Lung (tissue), 12 donors: ENCODE data around the gene ABHD17B. TPM values are rescaled to one million over a fixed set of nuclear protein-coding genes. Genes with fewer than 3 reads are reported as not detected.

Source experiments
- ATAC-seq: fragments of 200-7000 bp; cut with Tn5 transposase; one replicate; pipeline ENCODE4 v1.9.1; 2020; ENCODE audit warnings: moderate number of reproducible peaks; ENCODE audit not compliant: insufficient read depth, low FRiP score
- DNase-seq, 3 donors: peaks; one replicate each; pipeline ENCODE4 v3.0.0-alpha.2; 2013 to 2017
- H3K27ac ChIP-seq, 2 donors: one replicate each; pipeline ENCODE4 v1.5.1; 2013; ENCODE audit warnings: mild to moderate bottlenecking in 2 of 2, moderate library complexity in 2 of 2, control low read depth in 1 of 2, inconsistent platforms in 1 of 2, low read depth in 1 of 2, low read length in 1 of 2
- H3K27me3 ChIP-seq, 3 donors: one replicate each; pipeline ENCODE4 v1.5.1; 2013; ENCODE audit warnings: low read length in 2 of 3; ENCODE audit not compliant: control insufficient read depth in 3 of 3, insufficient read depth in 3 of 3
- H3K36me3 ChIP-seq, 4 donors: one replicate each; pipeline ENCODE4 v1.5.1; 2013; ENCODE audit warnings: low read length in 4 of 4, mild to moderate bottlenecking in 1 of 4, moderate library complexity in 1 of 4; ENCODE audit not compliant: control insufficient read depth in 4 of 4, insufficient read depth in 4 of 4
- H3K4me1 ChIP-seq, 5 donors: one replicate each; pipeline ENCODE4 v1.5.1; 2013; ENCODE audit warnings: low read length in 5 of 5, mild to moderate bottlenecking in 2 of 5, moderate library complexity in 1 of 5; ENCODE audit not compliant: control insufficient read depth in 5 of 5, insufficient read depth in 5 of 5
- H3K4me3 ChIP-seq: one replicate; pipeline ENCODE4 v1.5.1; 2013; ENCODE audit warnings: mild to moderate bottlenecking, control low read depth, moderate library complexity
- H3K9ac ChIP-seq, 2 donors: one replicate each; pipeline ENCODE4 v1.5.1; 2013; ENCODE audit warnings: low read length in 2 of 2, control low read depth in 1 of 2; ENCODE audit not compliant: insufficient read depth in 1 of 2
- H3K9me3 ChIP-seq, 4 donors: one replicate each; pipeline ENCODE4 v1.5.1; 2013; ENCODE audit warnings: low read length in 3 of 4, mild to moderate bottlenecking in 1 of 4, moderate library complexity in 1 of 4; ENCODE audit not compliant: control insufficient read depth in 4 of 4, insufficient read depth in 3 of 4
- CTCF ChIP-seq: IDR thresholded peaks from 2 replicates; pipeline ENCODE4 v1.5.1; 2012; ENCODE audit warnings: mild to moderate bottlenecking; ENCODE audit errors: control extremely low read depth, extremely low read depth
- WGBS, 2 donors: extraction: QIAGEN DNeasy Blood & Tissue Kit; methylation state at CpG; one replicate each; pipeline ENCODE4 v1.1.7; 2013; 5-methylcytosine and 5-hydroxymethylcytosine counted together
- polyA plus RNA-seq, 2 donors: library from polyadenylated mRNA; stranded (reverse); fragments of 200-250 nt; gene quantifications; one replicate each; pipeline ENCODE4 v1.2.1, GENCODE V29; 2013
- total RNA-seq, 2 donors: library from RNA; depleted of rRNA in 1 of 2; stranded (reverse); fragments of >200 nt in 1 of 2; gene quantifications; one replicate each; pipeline ENCODE4 v1.2.1, GENCODE V29; 2014 to 2021
- donor health status: control.
- donor health status: control.
- donor health status: Bipolar disorder and iron deficiency.
- donor health status: healthy.
- donor health status: DM: yes; HTN: yes; CAD: no.

Gene ABHD17B
- total and polyA plus RNA-seq, 4 donors, result 3.2 to 37.7 (median 13.8) TPM

GRCh38 chr9:71886015-71886414 lies 25.0 kb downstream of the ABHD17B start:
- no peak overlapping the region for H3K27ac ChIP-seq
- H3K9ac ChIP-seq, result no peak overlapping the region
- TF ChIP-seq CTCF, result no peak
- H3K9me3 ChIP-seq, result peaks cover 0 to 2% (median 1%) of the 10 kb centered on the region in 4 donors
- H3K4me3 ChIP-seq, result no peak overlapping the region
- DNase-seq, result no peak
- no peaks in the 10 kb centered on the region for H3K36me3 ChIP-seq
- no peak for ATAC-seq
- H3K4me1 ChIP-seq, result peaks cover 0 to 5% (median 0%) of the 10 kb centered on the region in 5 donors
- no peaks in the 10 kb centered on the region for H3K27me3 ChIP-seq
- WGBS, 2 donors, result 93 to 100% methylated on average over 1 of the region's 1 CpG

GRCh38 chr9:71885467-71885866 lies 25.5 kb downstream of the ABHD17B start:
- Histone ChIP-seq H3K4me1 (peaks cover 0 to 5% (median 0%) of the 10 kb centered on the region in 5 donors), H3K4me3 (no peak overlapping the region), H3K27ac (no peak overlapping the region), H3K9me3 (peaks cover 0 to 2% (median 1%) of the 10 kb centered on the region in 4 donors), H3K27me3 (no peaks in the 10 kb centered on the region), H3K36me3 (no peaks in the 10 kb centered on the region), H3K9ac (no peak overlapping the region)
- no peak for TF ChIP-seq CTCF
- ATAC-seq (no peak), DNase-seq (no peak)
- WGBS, 2 donors, result 19 to 20% methylated on average over 2 of the region's 2 CpGs

- ATAC-seq, result no peak
- Histone ChIP-seq H3K27me3 (no peaks in the 10 kb centered on the region), H3K9me3 (peaks cover 0 to 2% (median 1%) of the 10 kb centered on the region in 4 donors), H3K4me3 (no peak overlapping the region), H3K27ac (no peak overlapping the region), H3K9ac (no peak overlapping the region), H3K36me3 (no peaks in the 10 kb centered on the region), H3K4me1 (peaks cover 0 to 5% (median 0%) of the 10 kb centered on the region in 5 donors)
- no peak for TF ChIP-seq CTCF
- no peak for DNase-seq
Measured at GRCh38 chr9:71884005-71884404, 27.0 kb downstream of the ABHD17B start.

- H3K9me3 ChIP-seq, result peaks cover 0 to 9% (median 3%) of the 10 kb centered on the region in 4 donors
- no peak for DNase-seq
- ATAC-seq, result no peak
- H3K9ac ChIP-seq, result no peak overlapping the region
- H3K4me3 ChIP-seq, result no peak overlapping the region
- H3K36me3 ChIP-seq, result peaks cover 0 to 3% (median 1%) of the 10 kb centered on the region in 4 donors
- no peak for TF ChIP-seq CTCF
- H3K27ac ChIP-seq, result no peak overlapping the region
- no peaks in the 10 kb centered on the region for H3K4me1 ChIP-seq
- WGBS, 2 donors, result 90 to 91% methylated on average over 2 of the region's 2 CpGs
- H3K27me3 ChIP-seq, result no peaks in the 10 kb centered on the region
Measured at GRCh38 chr9:71879644-71880174, 31.3 kb downstream of the ABHD17B start.
